Kidney tubule cell (primary cell): Measurements from ENCODE around the gene TMPRSS6.
"Not testable (repeated sequence)": the region's sequence is repeated elsewhere in the genome, so short reads cannot be mapped to it uniquely, and the experiment has no call there.

ENCODE experiments used
- DNase-seq: peaks from one replicate; pipeline ENCODE4 v3.0.0-alpha.2; 2018; ENCODE audit warnings: low spot score

Gene TMPRSS6

GRCh38 chr22:37088108-37088605 is 21.4 kb downstream of the TMPRSS6 start:
- peak; percentile 26 for DNase-seq

GRCh38 chr22:37086184-37086583 is 23.3 kb downstream of the TMPRSS6 start:
- DNase-seq: no peak

DNA sequence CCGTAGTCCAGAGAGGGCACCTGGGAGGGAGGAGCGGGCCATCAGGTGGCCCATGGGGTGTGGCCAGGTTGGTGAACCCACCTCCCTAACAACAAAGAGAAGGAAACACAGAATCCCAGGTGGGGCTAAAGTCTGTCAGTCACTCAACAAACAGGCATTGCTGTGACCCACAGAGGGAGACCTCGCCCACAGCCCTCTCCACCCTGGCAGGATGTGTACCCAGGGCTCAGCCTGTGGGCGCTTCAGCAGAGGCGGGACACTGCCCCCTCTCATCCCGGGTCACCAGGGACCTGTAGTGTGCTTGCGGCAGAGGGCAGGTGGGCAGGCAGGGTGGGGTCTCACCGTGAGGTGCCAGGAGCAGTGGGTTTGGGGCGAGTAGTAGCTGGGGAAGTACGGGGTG is 25.1 kb downstream of the TMPRSS6 start:
- DNase-seq: no peak

GRCh38 chr22:37083914-37084313 is 25.6 kb downstream of the TMPRSS6 start:
- DNase-seq: no peak

GRCh38 chr22:37082251-37082873 is 27.2 kb downstream of the TMPRSS6 start:
- no peak for DNase-seq

DNA sequence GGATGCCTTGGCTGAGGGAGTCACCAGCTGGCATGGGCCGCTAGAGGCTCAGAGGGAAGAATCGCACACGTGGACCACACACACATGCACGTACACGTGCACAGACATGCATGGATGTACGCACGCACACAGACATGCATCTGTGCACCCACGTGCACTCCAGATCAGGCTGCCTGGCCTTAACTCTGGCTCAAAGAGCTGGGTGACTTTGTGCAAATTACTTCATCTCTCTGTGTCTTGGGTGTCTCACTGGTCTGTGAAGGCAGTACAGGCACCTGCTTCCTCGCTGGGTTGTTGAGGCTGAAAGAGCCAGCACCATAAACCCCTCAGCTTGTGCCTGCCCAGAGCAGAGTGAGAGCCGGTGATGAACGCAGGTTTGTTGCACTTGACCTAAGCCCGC is 28.7 kb downstream of the TMPRSS6 start:
- DNase-seq: no peak

- DNase-seq: no peak
These were observed 29.1 kb downstream of the TMPRSS6 start for GRCh38 chr22:37080438-37080837.

DNA sequence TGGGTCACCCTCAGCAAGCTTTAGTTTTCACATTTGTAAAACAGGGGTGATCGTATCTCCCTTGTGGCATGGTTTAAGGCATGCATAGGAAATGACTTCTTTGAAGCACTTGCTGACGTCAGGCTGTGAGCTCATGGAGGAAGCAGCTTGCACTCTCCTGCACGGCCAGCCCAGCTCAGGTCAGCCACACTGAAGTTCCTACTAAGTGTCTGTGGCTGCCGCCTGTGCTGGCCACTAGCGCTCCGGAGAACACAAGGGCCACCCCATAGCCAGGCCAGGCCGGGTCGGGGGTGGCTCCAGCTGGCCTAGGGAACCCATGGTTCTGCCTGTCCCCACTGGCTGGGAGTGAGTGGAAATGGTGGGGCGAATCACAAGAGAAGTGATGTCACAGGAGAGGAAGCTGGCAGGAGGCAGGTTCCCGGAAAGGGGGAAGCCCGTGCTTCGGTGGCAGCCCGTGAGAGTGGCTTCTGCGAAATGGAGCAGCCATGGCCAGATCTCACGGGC is 29.8 kb downstream of the TMPRSS6 start:
- DNase-seq: peak; percentile 27

- DNase-seq: no peak
These were observed 30.4 kb downstream of the TMPRSS6 start for GRCh38 chr22:37079158-37079557.

DNA sequence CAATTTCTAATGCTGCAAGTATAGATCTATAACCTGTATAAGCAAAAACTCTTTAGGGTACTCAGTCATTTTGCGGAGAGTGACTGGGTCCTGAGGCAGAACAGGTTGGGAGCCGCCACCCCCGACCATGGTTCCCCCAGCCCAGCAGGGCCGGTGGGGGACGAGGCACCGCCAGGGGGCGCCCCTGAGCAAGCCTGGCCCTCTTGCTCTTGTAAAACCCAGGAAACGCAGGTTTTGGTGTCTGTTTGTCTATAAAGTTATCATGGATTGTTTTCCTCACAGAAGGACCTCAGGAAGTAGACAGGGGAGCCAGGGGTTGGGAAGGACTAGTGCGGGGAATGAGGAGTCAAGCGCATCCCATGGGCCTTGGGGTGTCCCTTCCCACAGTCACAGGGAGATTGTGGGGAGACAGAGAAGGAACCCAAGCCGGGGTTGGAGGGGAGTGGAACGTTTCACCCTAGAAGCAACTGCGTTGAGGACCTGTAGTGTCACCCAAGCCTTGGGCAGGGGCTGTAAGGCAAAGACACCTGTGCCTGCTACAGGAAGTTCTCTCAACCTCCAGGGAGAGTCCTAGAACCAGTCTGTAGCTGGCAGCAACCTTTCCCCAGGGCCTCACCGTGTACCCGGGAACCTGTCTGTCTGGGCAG is 31.6 kb downstream of the TMPRSS6 start:
- peak; percentile 41 for DNase-seq

DNA sequence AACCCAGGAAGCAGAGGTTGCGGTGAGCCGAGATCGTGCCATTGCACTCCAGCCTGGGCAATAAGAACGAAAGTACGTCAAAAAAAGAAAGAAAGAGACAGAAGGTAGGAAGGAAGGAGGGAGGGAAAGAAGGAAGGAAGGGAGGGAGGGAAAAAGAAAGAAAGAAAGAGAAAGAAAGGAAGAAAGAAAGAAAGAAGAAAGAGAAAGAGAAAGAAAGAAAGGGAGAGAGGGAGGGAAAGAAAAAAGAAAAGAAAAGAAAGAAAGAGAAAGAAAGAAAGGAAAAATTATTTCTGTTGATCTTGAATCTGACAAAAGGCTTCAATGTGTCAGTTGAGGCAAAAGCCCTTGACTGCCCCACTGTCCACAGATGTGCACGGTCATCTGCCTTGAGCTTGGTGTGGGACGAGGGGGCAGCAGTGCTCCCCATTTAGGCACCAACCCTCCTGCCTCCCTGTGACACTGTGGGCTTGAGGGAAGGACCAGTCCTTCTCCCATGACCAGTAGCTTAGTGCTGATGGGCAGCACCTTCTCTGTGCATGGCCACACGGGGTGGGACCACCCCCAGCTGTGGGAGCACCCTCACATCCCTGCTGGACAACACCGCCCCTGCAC is 33.6 kb downstream of the TMPRSS6 start:
- no peak for DNase-seq

- DNase-seq: no peak
These were observed 34.5 kb downstream of the TMPRSS6 start for GRCh38 chr22:37075046-37075445.

- no peak for DNase-seq
These were observed 35.0 kb downstream of the TMPRSS6 start for GRCh38 chr22:37074537-37074936.

DNA sequence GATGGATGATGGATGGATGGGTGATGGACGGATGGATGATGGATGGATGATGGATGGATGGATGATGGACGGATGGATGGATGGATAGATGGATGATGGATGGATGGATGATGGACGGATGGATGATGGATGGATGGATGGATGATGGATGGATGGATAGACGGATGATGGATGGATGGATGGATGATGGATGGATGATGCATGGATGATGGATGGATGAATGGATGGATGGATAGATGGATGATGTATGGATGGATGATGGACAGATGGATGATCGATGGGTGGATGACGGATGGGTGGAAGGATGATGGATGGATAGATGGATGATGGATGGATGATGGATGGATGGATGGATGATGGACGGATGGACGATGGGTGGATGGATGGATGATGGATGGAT is 36.8 kb downstream of the TMPRSS6 start:
- DNase-seq: no peak

GRCh38 chr22:37071850-37072592 is 37.5 kb downstream of the TMPRSS6 start:
- DNase-seq: not testable (repeated sequence)

- no peak for DNase-seq
These were observed 38.8 kb downstream of the TMPRSS6 start for GRCh38 chr22:37070744-37071143.

DNA sequence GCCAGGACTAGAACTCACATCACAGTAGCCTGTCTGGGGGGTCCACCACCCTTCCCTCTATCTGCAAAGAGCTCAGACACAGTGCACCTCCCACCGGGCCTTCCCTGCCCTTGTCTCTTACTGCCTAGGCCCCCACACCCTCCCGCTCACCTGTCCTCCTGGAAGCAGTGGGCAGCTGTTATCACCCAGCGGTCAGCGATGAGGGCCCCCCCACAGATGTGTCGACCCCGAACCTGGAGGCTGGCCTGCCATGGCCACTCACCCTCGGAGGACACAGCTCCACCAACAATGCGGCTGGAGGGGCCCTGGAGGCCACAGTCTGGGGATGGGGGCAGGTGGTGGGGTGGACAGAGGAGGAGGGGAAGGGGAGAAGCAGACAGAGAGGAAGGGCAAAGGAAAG is 39.2 kb downstream of the TMPRSS6 start:
- DNase-seq: no peak

- DNase-seq: no peak
These were observed 39.8 kb downstream of the TMPRSS6 start for GRCh38 chr22:37069719-37070118.

DNA sequence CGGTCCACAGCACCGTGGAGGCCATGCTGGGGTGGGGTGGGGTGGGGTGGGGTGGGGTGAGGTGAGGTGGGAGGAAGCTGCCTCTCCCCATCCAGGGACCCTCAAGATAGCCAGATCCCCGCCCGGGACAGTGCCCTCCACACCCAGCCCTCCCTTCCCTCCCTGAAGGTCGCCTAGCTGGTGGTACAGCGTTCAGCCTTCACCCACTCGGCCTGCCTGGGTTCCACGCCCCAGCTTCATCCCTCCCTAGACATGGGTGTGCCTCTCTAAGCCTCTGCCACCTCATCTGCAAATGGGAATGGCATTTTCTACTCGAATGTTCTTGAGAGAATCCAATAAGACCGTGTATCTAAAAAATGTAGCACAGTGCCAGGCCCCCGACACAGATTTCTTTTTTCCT is 40.2 kb downstream of the TMPRSS6 start:
- no peak for DNase-seq

DNA sequence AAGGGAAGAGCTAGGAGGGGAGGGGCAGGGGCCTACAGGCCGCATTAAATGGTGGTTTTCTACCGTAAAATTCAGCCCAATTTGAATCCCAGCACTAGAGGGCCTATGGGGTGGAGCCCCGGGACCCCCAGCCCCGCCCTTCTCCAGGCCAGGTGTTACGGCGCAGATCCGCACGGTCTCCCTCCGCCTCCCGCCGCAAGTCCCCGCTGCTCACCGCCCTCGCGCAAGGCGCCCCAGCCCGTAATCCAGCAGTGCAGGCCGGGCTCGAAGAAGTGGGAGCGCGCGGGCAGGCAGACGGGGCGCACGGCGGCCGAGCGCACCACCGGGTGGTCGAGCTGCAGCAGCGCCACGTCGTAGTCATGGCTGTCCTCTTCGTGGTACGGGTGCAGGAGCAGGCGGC is 40.7 kb downstream of the TMPRSS6 start:
- no peak for DNase-seq

DNA sequence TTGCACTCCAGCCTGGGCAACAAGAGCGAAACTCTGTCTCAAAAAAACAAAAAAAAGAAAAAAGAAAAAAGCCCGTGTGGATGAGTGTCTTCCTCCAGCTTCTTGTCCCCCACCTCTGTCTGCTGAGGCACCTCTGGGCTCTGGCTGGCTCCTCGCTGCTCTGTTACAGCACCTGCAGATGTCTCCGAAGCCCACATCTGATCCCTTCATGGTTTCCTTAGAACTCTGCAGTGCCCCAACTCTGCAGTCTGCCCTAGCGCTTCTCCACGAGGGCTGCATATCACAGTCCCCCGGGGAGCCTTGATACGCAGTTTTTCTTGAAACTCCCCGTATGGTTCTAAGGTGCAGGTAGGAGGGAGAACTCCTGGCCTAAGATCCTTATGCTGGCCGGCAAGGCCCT is 42.1 kb downstream of the TMPRSS6 start:
- DNase-seq: no peak

GRCh38 chr22:37065961-37066360 is 43.6 kb downstream of the TMPRSS6 start:
- no peak for DNase-seq

DNA sequence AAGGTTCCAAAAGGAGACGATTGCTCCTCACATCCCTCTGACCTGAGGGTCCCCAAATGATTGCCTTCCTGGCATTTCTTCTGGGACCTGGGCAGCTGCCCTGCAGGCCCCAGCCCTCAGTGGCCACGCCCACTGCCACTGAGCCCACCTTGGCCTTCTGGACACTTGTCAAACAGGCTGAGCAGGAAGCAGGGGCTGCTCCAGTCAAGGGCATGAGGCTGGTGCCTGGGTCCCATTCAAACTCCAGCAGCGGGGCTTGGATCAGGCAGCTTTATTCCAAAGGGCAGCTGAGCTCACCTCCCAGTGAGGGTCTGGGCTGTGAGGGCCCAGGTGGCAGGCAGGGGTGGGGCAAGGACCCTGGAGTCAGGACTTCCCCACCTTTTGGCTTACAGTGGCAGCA is 44.3 kb downstream of the TMPRSS6 start:
- DNase-seq: no peak
